ENCODE results near the gene ACTL7A. TPM values are rescaled to one million over a fixed set of nuclear protein-coding genes. Genes with fewer than 3 reads are reported as not detected.

The ACTL7A gene
- total and polyA plus RNA-seq, 2 donors (not counting 1 experiment from before 2014, with no cell fraction given) = not detected

DNA sequence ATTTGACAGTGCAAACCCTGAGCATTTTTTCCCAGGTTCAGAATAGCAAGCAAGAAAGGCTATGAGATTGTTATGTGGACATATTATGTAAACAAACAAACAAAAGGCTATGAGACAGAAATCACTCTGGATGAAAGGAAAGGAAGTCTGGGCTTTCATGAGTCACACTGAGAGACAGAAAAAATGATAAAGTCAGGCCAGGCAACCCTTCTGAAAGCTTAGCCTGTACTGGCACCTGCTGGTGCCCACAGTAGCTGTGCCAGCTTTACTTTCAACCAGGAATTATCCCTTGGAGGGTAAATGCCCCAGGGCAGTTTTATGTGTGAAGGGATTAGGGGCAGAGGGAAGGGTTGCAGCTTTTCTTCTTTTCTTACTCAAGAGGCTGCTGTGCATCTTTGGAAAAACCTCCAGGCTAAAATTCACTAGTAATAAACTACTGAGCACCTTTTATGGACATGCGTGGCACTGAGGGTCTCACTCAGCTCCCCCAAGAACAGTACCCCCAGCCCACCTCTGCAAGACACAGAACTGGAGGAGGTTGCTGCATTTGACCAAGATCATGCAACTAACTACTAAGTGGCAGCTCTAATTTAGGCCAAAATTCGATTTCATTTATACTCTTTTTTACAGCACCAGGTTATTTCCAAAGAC is 48.0 kb upstream of the ACTL7A start:
- TF ChIP-seq, protein P1, sequence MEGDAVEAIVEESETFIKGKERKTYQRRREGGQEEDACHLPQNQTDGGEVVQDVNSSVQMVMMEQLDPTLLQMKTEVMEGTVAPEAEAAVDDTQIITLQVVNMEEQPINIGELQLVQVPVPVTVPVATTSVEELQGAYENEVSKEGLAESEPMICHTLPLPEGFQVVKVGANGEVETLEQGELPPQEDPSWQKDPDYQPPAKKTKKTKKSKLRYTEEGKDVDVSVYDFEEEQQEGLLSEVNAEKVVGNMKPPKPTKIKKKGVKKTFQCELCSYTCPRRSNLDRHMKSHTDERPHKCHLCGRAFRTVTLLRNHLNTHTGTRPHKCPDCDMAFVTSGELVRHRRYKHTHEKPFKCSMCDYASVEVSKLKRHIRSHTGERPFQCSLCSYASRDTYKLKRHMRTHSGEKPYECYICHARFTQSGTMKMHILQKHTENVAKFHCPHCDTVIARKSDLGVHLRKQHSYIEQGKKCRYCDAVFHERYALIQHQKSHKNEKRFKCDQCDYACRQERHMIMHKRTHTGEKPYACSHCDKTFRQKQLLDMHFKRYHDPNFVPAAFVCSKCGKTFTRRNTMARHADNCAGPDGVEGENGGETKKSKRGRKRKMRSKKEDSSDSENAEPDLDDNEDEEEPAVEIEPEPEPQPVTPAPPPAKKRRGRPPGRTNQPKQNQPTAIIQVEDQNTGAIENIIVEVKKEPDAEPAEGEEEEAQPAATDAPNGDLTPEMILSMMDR (IDR thresholded peaks at IDR 0.05) = peak; percentile 10
- no peak for TF ChIP-seq EZH2 (IDR thresholded peaks at IDR 0.05; ENCODE audit: borderline replicate concordance, insufficient read depth, low read depth, low read length, poor library complexity, severe bottlenecking)
- Histone ChIP-seq H3K9ac (ENCODE audit: low read length) (no peak overlapping the region), H3K27ac (ENCODE audit: low read length in 2 of 2) (no peak overlapping the region), H3K4me1 (ENCODE audit: control insufficient read depth in 2 of 2, insufficient read depth in 2 of 2, low read length in 2 of 2) (peaks cover 24 to 25% of the 10 kb centered on the region in 2 donors), H3K9me3 (ENCODE audit: control extremely low read depth in 1 of 3, control insufficient read depth in 2 of 3, insufficient read depth in 1 of 3, low read length in 2 of 3) (peaks cover 0 to 4% (median 0%) of the 10 kb centered on the region in 3 donors), H3K79me2 (ENCODE audit: control insufficient read depth, insufficient read depth, low read length) (no peaks in the 10 kb centered on the region), H4K20me1 (ENCODE audit: control insufficient read depth, insufficient read depth, low read length, poor library complexity, severe bottlenecking) (no peaks in the 10 kb centered on the region), H3K4me3 (ENCODE audit: control extremely low read depth in 1 of 5, extremely low read depth in 1 of 5, insufficient read depth in 1 of 5, low read depth in 2 of 5, low read length in 4 of 5) (no peak overlapping the region), H3K27me3 (replicated peaks in 1 of 4; ENCODE audit: control extremely low read depth in 1 of 4, control insufficient read depth in 3 of 4, insufficient read depth in 4 of 4, low read length in 3 of 4) (no peaks in the 10 kb centered on the region), H3K4me2 (replicated peaks; ENCODE audit: low read depth, low read length, poor library complexity, severe bottlenecking) (no peak overlapping the region), H2AFZ (ENCODE audit: insufficient read depth, low read depth, low read length, poor library complexity, severe bottlenecking) (no peak overlapping the region), H3K36me3 (replicated peaks in 1 of 2; ENCODE audit: control extremely low read depth in 1 of 2, control insufficient read depth in 1 of 2, extremely low read depth in 1 of 2, insufficient read depth in 2 of 2, low read length in 1 of 2) (no peaks in the 10 kb centered on the region)
- POLR2A ChIA-PET = no interaction called here
- CTCF ChIA-PET = interaction anchor here (0.8 kb wide), 1 partner anchor 9 kb away, joined by 4 read pairs; no protein-coding TSS in a partner anchor
- peaks cover 31% of the 10 kb centered on the region for H3K4me1 Mint-ChIP-seq
- ATAC-seq (ENCODE audit: low read depth) (no peak), DNase-seq (peak; percentile 11)
- no peaks in the 10 kb centered on the region for H3K9me3 Mint-ChIP-seq (ENCODE audit: insufficient read depth)
- intact Hi-C loops (cut with micrococcal nuclease) = no loop called here
- no peak overlapping the region for H3K27ac Mint-ChIP-seq
- no peak overlapping the region for H3K4me3 Mint-ChIP-seq
- 86% methylated on average over 2 of the region's 2 CpGs for WGBS (ENCODE audit: insufficient coverage)
- H3K27me3 Mint-ChIP-seq = peaks cover 7% of the 10 kb centered on the region

GRCh38 chr9:108815156-108815555 is 46.9 kb upstream of the ACTL7A start:
- no CpG with 5 or more reads among the region's 3 CpGs for WGBS (ENCODE audit: insufficient coverage)
- peaks cover 25 to 32% of the 10 kb centered on the region in 2 donors for H3K4me1 ChIP-seq (ENCODE audit: control insufficient read depth in 2 of 2, insufficient read depth in 2 of 2, low read length in 2 of 2)
- peaks cover 2% of the 10 kb centered on the region for H3K9me3 Mint-ChIP-seq (ENCODE audit: insufficient read depth)
- no peaks in the 10 kb centered on the region for H3K36me3 ChIP-seq (replicated peaks in 1 of 2; ENCODE audit: control extremely low read depth in 1 of 2, control insufficient read depth in 1 of 2, extremely low read depth in 1 of 2, insufficient read depth in 2 of 2, low read length in 1 of 2)
- ChIA-PET CTCF (interaction anchor here (0.6 kb wide), 1 partner anchor 56 kb away, joined by 4 read pairs; no protein-coding TSS in a partner anchor), POLR2A (no interaction called here)
- no peak overlapping the region for H3K27ac Mint-ChIP-seq
- DNase-seq (no peak), ATAC-seq (ENCODE audit: low read depth) (no peak)
- H3K9ac ChIP-seq (ENCODE audit: low read length) = no peak overlapping the region
- H3K4me2 ChIP-seq (replicated peaks; ENCODE audit: low read depth, low read length, poor library complexity, severe bottlenecking) = no peak overlapping the region
- peaks cover 0 to 4% (median 0%) of the 10 kb centered on the region in 3 donors for H3K9me3 ChIP-seq (ENCODE audit: control extremely low read depth in 1 of 3, control insufficient read depth in 2 of 3, insufficient read depth in 1 of 3, low read length in 2 of 3)
- TF ChIP-seq EZH2 (IDR thresholded peaks at IDR 0.05; ENCODE audit: borderline replicate concordance, insufficient read depth, low read depth, low read length, poor library complexity, severe bottlenecking) = no peak
- TF ChIP-seq, protein P1 (IDR thresholded peaks at IDR 0.05) = no peak
- no peaks in the 10 kb centered on the region for H3K27me3 ChIP-seq (replicated peaks in 1 of 4; ENCODE audit: control extremely low read depth in 1 of 4, control insufficient read depth in 3 of 4, insufficient read depth in 4 of 4, low read length in 3 of 4)
- no peak overlapping the region for H3K27ac ChIP-seq (ENCODE audit: low read length in 2 of 2)
- H3K4me3 ChIP-seq (ENCODE audit: control extremely low read depth in 1 of 5, extremely low read depth in 1 of 5, insufficient read depth in 1 of 5, low read depth in 2 of 5, low read length in 4 of 5) = no peak overlapping the region
- peaks cover 40% of the 10 kb centered on the region for H3K4me1 Mint-ChIP-seq
- peaks cover 7% of the 10 kb centered on the region for H3K27me3 Mint-ChIP-seq
- intact Hi-C loops (cut with micrococcal nuclease) = loop anchor here (5.0 kb wide), 1 partner anchor 117 kb away; the partner anchor contains the start of genes ABITRAM and ELP1
- no peak overlapping the region for H2AFZ ChIP-seq (ENCODE audit: insufficient read depth, low read depth, low read length, poor library complexity, severe bottlenecking)
- H4K20me1 ChIP-seq (ENCODE audit: control insufficient read depth, insufficient read depth, low read length, poor library complexity, severe bottlenecking) = no peaks in the 10 kb centered on the region
- H3K79me2 ChIP-seq (ENCODE audit: control insufficient read depth, insufficient read depth, low read length) = no peaks in the 10 kb centered on the region
- no peak overlapping the region for H3K4me3 Mint-ChIP-seq

Data from B cell (primary cell).